ENCODE measurements around the gene TAC3.
"Not testable (repeated sequence)": the region's sequence is repeated elsewhere in the genome, so short reads cannot be mapped to it uniquely, and the experiment has no call there.

The TAC3 gene

GRCh38 chr12:57016348-57016747, at the start of gene TAC3:
TSS of gene TAC3 (minus strand) at chr12:57016529. CDS start at chr12:57015797, 732 bp downstream.
- DNase-seq (ENCODE audit: low read depth) = no peak

- DNase-seq (ENCODE audit: low read depth) = no peak
Observed at GRCh38 chr12:57063991-57064685, 47.8 kb upstream of the TAC3 start.

- no peak for DNase-seq (ENCODE audit: low read depth)
Observed at GRCh38 chr12:57058454-57058853, 42.1 kb upstream of the TAC3 start.

- DNase-seq (ENCODE audit: low read depth) = no peak
Observed at GRCh38 chr12:57057067-57057751, 40.9 kb upstream of the TAC3 start.

- no peak for DNase-seq (ENCODE audit: low read depth)
Observed at GRCh38 chr12:57055824-57056223, 39.5 kb upstream of the TAC3 start.

GRCh38 chr12:57053901-57054300, 37.6 kb upstream of the TAC3 start:
- not testable (repeated sequence) for DNase-seq (ENCODE audit: low read depth)

GRCh38 chr12:57053146-57053545, 36.8 kb upstream of the TAC3 start:
- DNase-seq (ENCODE audit: low read depth) = not testable (repeated sequence)

GRCh38 chr12:57051011-57051410, 34.7 kb upstream of the TAC3 start:
- DNase-seq (ENCODE audit: low read depth) = no peak

GRCh38 chr12:57049890-57050289, 33.6 kb upstream of the TAC3 start, which contains the start of gene MYO1A:
TSS of gene MYO1A (minus strand) at chr12:57050129. CDS start at chr12:57048323, 1,806 bp downstream.
- DNase-seq (ENCODE audit: low read depth) = no peak

- DNase-seq (ENCODE audit: low read depth) = no peak
Observed at GRCh38 chr12:57049119-57049446, 32.8 kb upstream of the TAC3 start.

- DNase-seq (ENCODE audit: low read depth) = no peak
Observed at GRCh38 chr12:57048423-57049118, 32.2 kb upstream of the TAC3 start.

- DNase-seq (ENCODE audit: low read depth) = no peak
Observed at GRCh38 chr12:57047981-57048380, 31.7 kb upstream of the TAC3 start.

- peak; percentile 5 for DNase-seq (ENCODE audit: low read depth)
Observed at GRCh38 chr12:57046947-57047890, 30.9 kb upstream of the TAC3 start.

GRCh38 chr12:57046086-57046791, 29.9 kb upstream of the TAC3 start:
- no peak for DNase-seq (ENCODE audit: low read depth)

- no peak for DNase-seq (ENCODE audit: low read depth)
Observed at GRCh38 chr12:57044889-57045288, 28.6 kb upstream of the TAC3 start.

GRCh38 chr12:57044468-57044867, 28.1 kb upstream of the TAC3 start:
- no peak for DNase-seq (ENCODE audit: low read depth)

- no peak for DNase-seq (ENCODE audit: low read depth)
Observed at GRCh38 chr12:57042695-57043094, 26.4 kb upstream of the TAC3 start.

GRCh38 chr12:57040750-57041149, 24.4 kb upstream of the TAC3 start:
- no peak for DNase-seq (ENCODE audit: low read depth)

GRCh38 chr12:57040211-57040610, 23.9 kb upstream of the TAC3 start:
- DNase-seq (ENCODE audit: low read depth) = no peak

GRCh38 chr12:57039016-57039798, 22.9 kb upstream of the TAC3 start:
- DNase-seq (ENCODE audit: low read depth) = no peak

- no peak for DNase-seq (ENCODE audit: low read depth)
Observed at GRCh38 chr12:57037264-57037663, 20.9 kb upstream of the TAC3 start.
